GM19043 (cell line): ENCODE measurements around the gene TAGLN2.
A peak's percentile ranks its signal among the peaks of the same experiment; 100 is the strongest.

Source experiments
- ATAC-seq: cut with Tn5 transposase; IDR thresholded peaks from one replicate; pipeline ENCODE4 v1.9.1; 2021; ENCODE audit warnings: low read depth; ENCODE audit not compliant: unreplicated experiment

TAGLN2 gene

GRCh38 chr1:159937054-159937750, 11.9 kb upstream of the TAGLN2 start:
- ATAC-seq = no peak

GRCh38 chr1:159936273-159936904, 11.1 kb upstream of the TAGLN2 start:
- ATAC-seq = no peak

- no peak for ATAC-seq
Observed at GRCh38 chr1:159935719-159936272, 10.5 kb upstream of the TAGLN2 start.

GRCh38 chr1:159935305-159935704, 10.0 kb upstream of the TAGLN2 start:
- ATAC-seq = no peak

GRCh38 chr1:159934136-159935039, 9.1 kb upstream of the TAGLN2 start:
- no peak for ATAC-seq

DNA sequence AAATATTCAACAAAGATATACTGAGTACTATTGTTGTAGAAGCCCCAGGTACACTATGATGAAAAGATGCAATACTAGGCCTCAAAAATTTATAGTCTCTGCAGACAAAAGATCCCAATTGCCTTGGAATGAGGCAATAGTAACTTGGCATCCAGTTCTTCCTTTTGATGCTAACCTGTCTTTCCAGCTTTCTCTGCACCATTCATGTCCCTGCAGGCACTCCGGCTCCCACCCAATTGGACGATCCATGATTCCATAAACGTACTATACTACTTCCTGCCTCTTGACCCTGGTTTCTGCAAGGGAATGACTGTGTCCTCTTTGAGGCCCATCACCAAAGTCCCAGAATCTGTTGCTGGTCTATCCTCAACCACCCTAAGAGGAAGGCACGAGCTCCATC, 8.0 kb upstream of the TAGLN2 start:
- no peak for ATAC-seq

GRCh38 chr1:159932296-159933285, 7.3 kb upstream of the TAGLN2 start:
- ATAC-seq = no peak

DNA sequence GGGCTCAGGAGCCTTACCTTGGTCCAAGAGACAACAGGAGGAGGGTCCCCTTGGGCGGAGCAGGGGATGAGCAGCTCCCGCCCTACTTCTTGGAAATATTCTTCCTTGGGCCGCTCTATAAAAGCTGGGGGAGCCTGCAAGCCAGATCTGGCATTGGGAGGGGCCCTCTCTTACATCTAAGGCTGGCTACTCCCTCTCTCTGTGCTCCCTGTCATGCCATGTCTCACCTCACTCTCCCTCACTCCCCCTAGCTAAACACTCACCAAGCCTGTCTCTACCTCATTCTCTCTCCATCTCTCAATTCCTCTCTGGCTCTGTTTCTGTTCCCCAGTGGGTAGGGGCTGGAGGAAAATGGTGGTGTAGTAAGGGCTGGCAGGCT, 6.5 kb upstream of the TAGLN2 start:
- ATAC-seq = no peak

DNA sequence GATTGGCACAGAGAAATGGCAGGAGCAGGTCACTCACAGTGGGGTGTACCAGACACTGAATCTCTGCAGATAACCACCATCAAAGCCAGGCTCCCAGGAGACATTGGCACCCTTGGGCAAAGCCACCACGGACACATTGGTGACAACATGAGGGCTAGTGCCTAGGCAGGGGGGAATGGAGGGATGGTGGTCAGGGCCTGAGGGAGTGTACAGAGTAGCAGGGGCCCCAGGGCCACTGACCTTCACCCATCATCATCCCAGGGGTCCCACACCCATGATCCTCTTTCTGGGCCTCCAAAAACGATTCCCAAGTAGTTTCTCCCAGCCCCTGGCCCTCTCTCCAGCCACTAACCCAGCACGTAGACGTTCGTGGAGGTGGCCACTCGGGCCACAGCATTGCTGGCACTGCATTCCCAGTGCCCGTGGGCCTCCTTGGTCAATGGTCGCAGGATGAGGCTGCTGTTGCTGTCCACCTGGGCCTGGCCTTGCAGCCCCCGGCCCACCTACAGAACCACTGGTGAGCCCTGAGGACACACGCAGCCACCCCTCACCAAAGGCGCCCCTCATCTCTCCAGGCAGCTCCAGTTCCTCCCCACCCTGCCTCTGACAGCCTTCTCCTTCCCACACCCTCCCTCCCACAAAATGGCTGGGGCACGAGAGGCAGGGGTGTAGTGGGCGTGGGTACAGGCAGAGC, 5.9 kb upstream of the TAGLN2 start:
- ATAC-seq = no peak

- no peak for ATAC-seq
Observed at GRCh38 chr1:159930634-159931033, 5.3 kb upstream of the TAGLN2 start.

- ATAC-seq = no peak
Observed at GRCh38 chr1:159930216-159930615, 4.9 kb upstream of the TAGLN2 start.

DNA sequence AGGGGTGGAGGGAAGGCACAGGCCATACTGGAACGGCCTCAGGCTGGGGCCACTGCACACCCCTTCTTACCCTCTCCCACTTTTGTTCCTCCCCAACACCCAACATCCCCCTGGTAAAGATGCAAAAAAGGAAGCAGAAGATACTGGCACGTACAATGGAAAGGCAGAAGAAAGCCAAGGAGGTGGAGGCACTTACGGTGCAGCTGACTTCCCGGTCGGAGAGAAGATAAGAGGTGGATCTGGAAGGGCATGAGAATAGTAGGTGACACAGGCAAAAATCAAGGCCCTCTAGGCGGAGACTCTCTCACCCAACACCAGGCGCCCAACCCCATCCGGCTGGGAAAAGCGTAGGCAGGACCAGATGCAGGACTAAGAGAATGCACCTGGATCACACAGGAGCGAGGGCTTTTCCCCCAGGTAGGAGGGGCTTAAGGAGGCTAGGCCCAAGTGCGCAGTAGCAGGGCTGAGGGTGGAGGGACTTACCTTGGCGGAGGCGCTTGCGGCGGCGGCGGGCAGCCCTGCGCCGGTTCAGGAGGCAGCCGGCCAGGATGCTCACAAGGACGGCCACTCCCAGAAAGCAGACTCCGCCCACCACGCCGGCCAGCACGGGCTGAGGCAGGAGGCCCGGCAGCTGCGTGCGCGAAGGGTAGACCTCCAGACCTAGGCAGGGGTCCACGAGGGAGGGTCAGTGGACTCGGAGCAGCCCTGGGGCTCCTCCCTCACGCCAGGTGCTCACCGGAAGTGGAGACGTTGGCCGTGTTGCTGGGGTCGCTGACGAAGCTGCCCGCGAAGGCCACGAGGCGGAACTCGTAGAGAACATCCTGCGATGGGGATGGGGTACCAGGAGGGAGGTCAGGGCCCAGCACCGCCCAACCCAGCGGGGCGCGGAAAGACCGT, 4.1 kb upstream of the TAGLN2 start:
- no peak for ATAC-seq

- no peak for ATAC-seq
Observed at GRCh38 chr1:159928491-159929050, 3.3 kb upstream of the TAGLN2 start.

DNA sequence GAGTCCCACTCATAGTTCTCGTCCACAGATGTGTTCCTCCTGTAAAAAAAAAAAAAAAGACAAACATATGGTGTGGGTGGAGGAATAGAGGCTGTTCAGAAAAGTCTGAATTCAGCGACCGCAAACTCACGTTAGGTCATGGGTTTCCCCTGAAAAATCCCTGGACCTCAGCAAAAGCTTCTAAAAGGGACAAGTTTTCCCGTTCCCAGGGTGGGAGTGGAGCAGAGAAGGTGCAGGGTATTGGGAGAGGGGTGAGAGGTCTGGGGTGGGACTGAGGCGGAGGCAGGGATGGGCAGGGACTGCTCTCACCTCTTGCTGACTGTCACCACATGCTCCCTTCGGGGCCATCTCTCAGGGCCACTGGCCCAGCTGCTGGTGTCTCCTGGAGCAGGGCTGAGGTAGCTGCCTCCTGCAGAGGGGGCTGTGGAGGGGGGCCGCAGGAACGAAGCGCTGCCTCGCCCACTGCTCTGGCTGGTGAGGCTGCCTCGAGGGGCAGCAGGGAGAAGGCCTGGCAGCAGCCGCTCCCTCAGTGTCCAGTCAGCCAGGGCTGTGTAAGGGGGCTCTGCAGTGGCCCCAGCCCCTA, 2.6 kb upstream of the TAGLN2 start:
- ATAC-seq = no peak

DNA sequence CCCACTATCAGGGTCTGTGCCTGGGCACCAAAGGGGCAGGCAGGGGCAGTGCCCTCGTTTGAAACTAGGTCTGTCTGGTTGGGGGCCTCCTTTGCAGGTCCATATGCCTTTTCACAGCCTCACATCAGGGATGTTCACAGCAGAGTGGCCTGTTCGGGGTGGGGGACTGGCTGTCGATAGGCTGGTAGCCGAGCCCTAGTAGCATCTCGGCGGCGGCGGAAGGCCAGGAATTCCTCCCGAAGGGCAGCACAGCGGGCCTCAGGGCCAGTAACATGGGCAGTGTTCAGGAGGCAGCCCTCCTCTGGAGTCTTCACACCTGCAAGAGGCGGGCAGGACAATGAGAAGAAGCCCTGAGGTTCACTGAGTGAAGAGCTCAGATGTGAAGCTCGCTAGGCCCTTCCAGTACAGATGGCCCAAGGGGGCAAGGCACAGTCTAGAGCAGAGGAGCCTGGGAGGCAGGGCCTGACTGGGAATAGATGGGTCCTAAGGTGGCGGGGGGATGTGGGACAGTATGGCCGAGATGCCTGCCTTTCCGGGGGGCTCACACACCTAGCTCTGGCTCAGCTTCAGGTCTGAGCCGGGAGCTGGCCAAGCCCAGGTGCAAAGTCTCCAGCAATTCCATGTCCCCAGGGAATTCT, 2.0 kb upstream of the TAGLN2 start:
- ATAC-seq = no peak

DNA sequence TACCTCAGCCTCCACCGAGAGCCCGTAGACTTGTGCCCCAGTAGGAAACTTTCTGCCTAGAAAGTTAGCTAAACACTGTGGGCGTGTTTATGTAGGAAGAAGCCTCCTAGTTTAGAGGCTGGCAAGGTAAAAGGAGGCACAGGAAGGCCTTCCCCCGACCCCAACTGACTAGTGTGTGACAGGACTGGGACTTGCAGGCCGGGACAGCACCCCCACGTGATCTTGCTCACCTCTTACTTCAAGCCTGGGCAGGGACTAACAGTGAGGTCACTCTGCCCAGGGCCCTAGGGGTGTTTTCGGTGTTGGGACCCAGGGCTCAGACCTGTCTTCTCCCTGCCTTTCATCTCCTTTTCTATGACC, 392 bp upstream of the TAGLN2 start:
- ATAC-seq = peak; percentile 3

DNA sequence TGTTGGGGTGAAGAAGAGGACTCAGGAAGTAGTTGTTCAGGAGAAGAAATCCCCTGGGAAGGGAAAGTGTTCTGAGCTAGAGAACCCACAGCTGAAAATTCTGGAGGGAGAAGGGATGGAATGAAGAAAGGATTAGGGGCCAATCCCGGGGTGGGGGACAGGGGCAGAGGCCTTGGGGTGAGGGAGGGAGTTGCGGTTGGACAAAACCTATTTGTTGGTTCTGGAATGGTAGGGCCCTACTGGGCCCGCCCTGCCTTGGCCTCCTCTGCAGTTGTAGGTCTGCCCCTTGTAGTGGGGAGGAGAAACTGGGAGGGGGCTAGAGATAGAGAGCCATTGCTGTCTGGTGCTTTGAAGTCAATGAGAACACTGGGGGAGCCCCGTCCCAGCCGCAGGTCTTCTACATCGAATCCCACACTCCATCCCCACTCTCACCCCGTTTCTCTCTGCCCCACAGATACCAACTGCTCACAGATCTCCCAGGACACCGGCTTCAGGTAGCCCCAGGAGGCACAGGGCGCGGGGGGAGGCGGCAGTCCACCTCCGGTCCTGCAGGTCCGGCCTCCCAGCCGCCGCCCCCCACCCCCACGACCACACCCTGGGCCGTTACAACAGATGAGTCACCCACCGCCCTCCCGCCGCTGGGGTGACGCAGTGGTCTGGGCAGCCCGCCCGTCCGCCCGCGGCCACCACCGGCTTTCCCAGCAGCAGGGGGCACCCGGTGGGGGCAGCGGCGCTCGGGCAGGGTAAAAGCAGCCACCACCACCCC, 1.1 kb downstream of the TAGLN2 start:
- ATAC-seq = no peak
